ENCODE data around the gene CNTNAP2.
A peak's percentile ranks its signal among the peaks of the same experiment; 100 is the strongest.

CNTNAP2 gene

DNA sequence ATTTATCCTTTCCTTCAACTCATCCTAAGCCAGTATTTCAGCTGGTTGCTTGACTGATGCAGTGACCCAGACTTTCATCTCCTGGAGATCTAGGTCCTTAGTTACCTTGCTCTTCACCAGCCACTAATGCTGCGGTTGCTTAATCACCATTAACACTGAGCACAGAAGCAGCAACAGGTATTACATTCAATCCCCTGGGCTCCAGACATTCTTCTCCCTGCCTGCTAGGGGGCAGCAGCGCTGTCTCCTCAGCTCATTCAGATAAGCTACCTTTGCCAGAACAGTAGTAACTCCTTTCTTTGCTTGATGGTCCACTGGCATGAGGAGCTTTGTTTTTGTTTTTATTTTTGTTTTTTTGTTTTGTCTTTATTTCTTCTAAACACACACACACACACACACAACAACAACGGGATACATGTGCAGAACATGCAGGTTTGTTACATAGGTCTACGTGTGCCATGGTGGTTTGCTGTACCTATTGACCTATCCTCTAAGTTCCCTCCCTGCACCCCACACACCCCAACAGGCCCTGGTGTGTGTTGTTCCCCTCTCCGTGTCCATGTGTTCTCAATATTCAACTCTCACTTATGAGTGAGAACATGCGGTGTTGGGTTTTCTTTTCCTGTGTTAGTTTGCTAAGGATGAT is 1430.8 kb downstream of the CNTNAP2 start:
- H2AK5ac ChIP-seq (ENCODE audit: low read length) = no peak overlapping the region
- H4K8ac ChIP-seq (ENCODE audit: low read depth, low read length) = no peak overlapping the region
- no peak overlapping the region for H3K18ac ChIP-seq (ENCODE audit: low read length)
- H3K4ac ChIP-seq (ENCODE audit: low read depth, low read length) = no peak overlapping the region
- H3K4me1 ChIP-seq (ENCODE audit: control insufficient read depth, low read depth, low read length) = no peaks in the 10 kb centered on the region
- H3K9ac ChIP-seq (ENCODE audit: low read length) = no peak overlapping the region
- WGBS (ENCODE audit: extremely low coverage, insufficient coverage, low lambda C conversion rate) = no CpG with 5 or more reads among the region's 6 CpGs
- H3K27me3 ChIP-seq (ENCODE audit: insufficient read depth, low read length, poor library complexity) = no peaks in the 10 kb centered on the region
- no peak overlapping the region for H3K4me3 ChIP-seq (ENCODE audit: low read length)
- no peak overlapping the region for H2BK120ac ChIP-seq (ENCODE audit: low read depth, low read length)
- H3K56ac ChIP-seq (ENCODE audit: low read length) = no peak overlapping the region
- H3K4me2 ChIP-seq (ENCODE audit: low read length) = no peak overlapping the region
- H3K36me3 ChIP-seq (ENCODE audit: control insufficient read depth, insufficient read depth, low read length) = no peaks in the 10 kb centered on the region
- H2BK15ac ChIP-seq (replicated peaks; ENCODE audit: low read depth) = no peak overlapping the region
- no peaks in the 10 kb centered on the region for H3K79me1 ChIP-seq (ENCODE audit: low read length)
- no peak overlapping the region for H2BK5ac ChIP-seq (ENCODE audit: low read length)
- peak; percentile 87 for DNase-seq
- H3K79me2 ChIP-seq (ENCODE audit: control insufficient read depth, insufficient read depth, low read length) = no peaks in the 10 kb centered on the region
- H3K23ac ChIP-seq (ENCODE audit: low read length) = no peak overlapping the region
- no peak overlapping the region for H4K5ac ChIP-seq (ENCODE audit: low read length)
- H3K27ac ChIP-seq (ENCODE audit: low read depth, low read length) = no peak overlapping the region

DNA sequence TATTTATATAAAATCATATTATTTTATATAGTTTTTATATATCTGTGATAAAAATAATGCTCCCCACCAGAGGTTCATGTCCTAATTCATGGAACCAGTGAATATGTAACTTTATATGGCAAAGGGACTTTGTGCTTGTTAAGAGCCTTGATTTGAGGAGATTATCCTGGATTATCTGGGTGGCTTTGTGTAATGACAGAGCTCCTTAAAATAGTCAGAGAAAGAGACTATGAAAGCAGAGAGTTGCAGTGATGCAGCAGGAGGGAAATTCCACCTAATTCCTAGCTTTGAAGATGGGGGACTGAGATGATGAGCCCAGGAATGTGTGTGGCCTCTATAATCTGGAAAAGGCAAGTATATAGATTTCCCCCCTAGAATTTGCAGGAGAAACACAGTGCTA is 1439.7 kb downstream of the CNTNAP2 start:
- no peak for DNase-seq
- no peak overlapping the region for H4K8ac ChIP-seq (ENCODE audit: low read depth, low read length)
- H3K4me2 ChIP-seq (ENCODE audit: low read length) = no peak overlapping the region
- no peaks in the 10 kb centered on the region for H3K79me2 ChIP-seq (ENCODE audit: control insufficient read depth, insufficient read depth, low read length)
- no peak overlapping the region for H4K5ac ChIP-seq (ENCODE audit: low read length)
- H3K4me3 ChIP-seq (ENCODE audit: low read length) = no peak overlapping the region
- H2AK5ac ChIP-seq (ENCODE audit: low read length) = no peak overlapping the region
- no peak overlapping the region for H3K27ac ChIP-seq (ENCODE audit: low read depth, low read length)
- no peaks in the 10 kb centered on the region for H3K79me1 ChIP-seq (ENCODE audit: low read length)
- H3K56ac ChIP-seq (ENCODE audit: low read length) = no peak overlapping the region
- H3K4me1 ChIP-seq (ENCODE audit: control insufficient read depth, low read depth, low read length) = no peaks in the 10 kb centered on the region
- no peak overlapping the region for H3K9ac ChIP-seq (ENCODE audit: low read length)
- no peak overlapping the region for H3K23ac ChIP-seq (ENCODE audit: low read length)
- no peak overlapping the region for H2BK15ac ChIP-seq (replicated peaks; ENCODE audit: low read depth)
- H3K27me3 ChIP-seq (ENCODE audit: insufficient read depth, low read length, poor library complexity) = no peaks in the 10 kb centered on the region
- H3K18ac ChIP-seq (ENCODE audit: low read length) = no peak overlapping the region
- H2BK120ac ChIP-seq (ENCODE audit: low read depth, low read length) = no peak overlapping the region
- no peak overlapping the region for H3K4ac ChIP-seq (ENCODE audit: low read depth, low read length)
- no peaks in the 10 kb centered on the region for H3K36me3 ChIP-seq (ENCODE audit: control insufficient read depth, insufficient read depth, low read length)
- no peak overlapping the region for H2BK5ac ChIP-seq (ENCODE audit: low read length)

DNA sequence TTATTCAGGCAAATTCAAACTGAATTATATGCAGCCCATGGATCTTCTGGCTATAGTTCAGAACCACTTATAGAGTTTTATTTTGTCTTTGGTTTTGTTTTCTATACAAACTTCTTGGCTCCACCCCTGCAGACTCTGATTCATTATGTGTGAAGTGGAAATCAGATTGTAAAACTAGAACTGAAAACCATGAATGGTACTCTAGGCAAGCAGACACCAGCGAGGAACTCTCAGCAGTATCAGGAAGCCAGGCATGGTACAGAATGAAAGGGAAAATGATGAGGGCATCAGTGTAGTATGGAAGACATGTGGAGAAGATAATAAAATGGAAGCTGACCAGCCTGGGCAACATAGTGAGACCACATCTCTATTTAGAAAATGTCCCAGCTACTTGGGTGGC is 1447.1 kb downstream of the CNTNAP2 start:
- Histone ChIP-seq H3K27ac (ENCODE audit: low read depth, low read length) (no peak overlapping the region), H3K23ac (ENCODE audit: low read length) (no peak overlapping the region), H3K4me1 (ENCODE audit: control insufficient read depth, low read depth, low read length) (no peaks in the 10 kb centered on the region), H3K27me3 (ENCODE audit: insufficient read depth, low read length, poor library complexity) (no peaks in the 10 kb centered on the region), H2AK5ac (ENCODE audit: low read length) (no peak overlapping the region), H3K79me2 (ENCODE audit: control insufficient read depth, insufficient read depth, low read length) (no peaks in the 10 kb centered on the region), H3K4me3 (ENCODE audit: low read length) (no peak overlapping the region), H3K4me2 (ENCODE audit: low read length) (no peak overlapping the region), H3K79me1 (ENCODE audit: low read length) (no peaks in the 10 kb centered on the region), H2BK15ac (replicated peaks; ENCODE audit: low read depth) (no peak overlapping the region), H3K9ac (ENCODE audit: low read length) (no peak overlapping the region), H3K36me3 (ENCODE audit: control insufficient read depth, insufficient read depth, low read length) (no peaks in the 10 kb centered on the region), H4K5ac (ENCODE audit: low read length) (no peak overlapping the region), H4K8ac (ENCODE audit: low read depth, low read length) (no peak overlapping the region), H3K56ac (ENCODE audit: low read length) (no peak overlapping the region), H2BK120ac (ENCODE audit: low read depth, low read length) (no peak overlapping the region), H3K4ac (ENCODE audit: low read depth, low read length) (no peak overlapping the region), H3K18ac (ENCODE audit: low read length) (no peak overlapping the region), H2BK5ac (ENCODE audit: low read length) (no peak overlapping the region)
- WGBS (ENCODE audit: extremely low coverage, insufficient coverage, low lambda C conversion rate) = no CpG with 5 or more reads among the region's 1 CpG
- DNase-seq = no peak

DNA sequence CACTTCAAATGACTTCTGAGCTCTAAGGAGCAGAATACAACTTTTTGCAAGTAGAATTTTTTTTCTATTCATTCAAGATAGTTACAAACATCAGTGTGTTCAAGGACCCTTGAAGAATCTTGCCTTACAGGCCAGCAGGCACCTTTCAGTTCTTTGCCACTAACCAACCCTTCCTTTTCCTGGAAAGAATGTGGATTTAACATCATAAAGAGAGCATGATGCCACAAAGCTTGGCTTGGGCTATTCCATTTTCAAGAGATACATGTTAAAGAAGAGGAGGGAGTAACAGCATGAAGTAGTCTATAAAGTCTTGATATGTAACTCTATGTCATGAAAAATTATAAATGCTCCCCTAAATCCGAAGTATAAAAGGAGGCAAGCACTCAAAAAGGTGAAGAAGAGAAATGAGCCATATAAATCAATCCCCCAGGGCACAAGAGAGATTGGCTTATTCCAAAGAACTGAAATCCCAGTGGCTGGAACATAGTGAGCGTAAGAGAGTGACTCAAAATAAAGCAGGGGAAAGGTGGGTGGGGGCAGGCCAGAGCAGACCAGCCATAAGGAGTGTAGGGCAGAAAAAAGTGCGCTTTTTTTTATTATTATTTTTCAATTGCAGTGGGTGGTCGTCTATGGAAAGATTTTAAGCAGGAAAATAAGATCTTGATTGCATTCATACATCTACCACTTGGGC is 1448.3 kb downstream of the CNTNAP2 start:
- Histone ChIP-seq H2BK5ac (ENCODE audit: low read length) (no peak overlapping the region), H3K27ac (ENCODE audit: low read depth, low read length) (no peak overlapping the region), H3K9ac (ENCODE audit: low read length) (no peak overlapping the region), H4K5ac (ENCODE audit: low read length) (no peak overlapping the region), H2AK5ac (ENCODE audit: low read length) (no peak overlapping the region), H3K4ac (ENCODE audit: low read depth, low read length) (no peak overlapping the region), H3K4me3 (ENCODE audit: low read length) (no peak overlapping the region), H3K79me1 (ENCODE audit: low read length) (no peaks in the 10 kb centered on the region), H3K79me2 (ENCODE audit: control insufficient read depth, insufficient read depth, low read length) (no peaks in the 10 kb centered on the region), H3K23ac (ENCODE audit: low read length) (no peak overlapping the region), H2BK15ac (replicated peaks; ENCODE audit: low read depth) (no peak overlapping the region), H3K27me3 (ENCODE audit: insufficient read depth, low read length, poor library complexity) (no peaks in the 10 kb centered on the region), H3K4me1 (ENCODE audit: control insufficient read depth, low read depth, low read length) (no peaks in the 10 kb centered on the region), H3K4me2 (ENCODE audit: low read length) (no peak overlapping the region), H3K36me3 (ENCODE audit: control insufficient read depth, insufficient read depth, low read length) (no peaks in the 10 kb centered on the region), H2BK120ac (ENCODE audit: low read depth, low read length) (no peak overlapping the region), H3K56ac (ENCODE audit: low read length) (no peak overlapping the region), H4K8ac (ENCODE audit: low read depth, low read length) (no peak overlapping the region), H3K18ac (ENCODE audit: low read length) (no peak overlapping the region)
- no peak for DNase-seq
- no CpG with 5 or more reads among the region's 4 CpGs for WGBS (ENCODE audit: extremely low coverage, insufficient coverage, low lambda C conversion rate)

DNA sequence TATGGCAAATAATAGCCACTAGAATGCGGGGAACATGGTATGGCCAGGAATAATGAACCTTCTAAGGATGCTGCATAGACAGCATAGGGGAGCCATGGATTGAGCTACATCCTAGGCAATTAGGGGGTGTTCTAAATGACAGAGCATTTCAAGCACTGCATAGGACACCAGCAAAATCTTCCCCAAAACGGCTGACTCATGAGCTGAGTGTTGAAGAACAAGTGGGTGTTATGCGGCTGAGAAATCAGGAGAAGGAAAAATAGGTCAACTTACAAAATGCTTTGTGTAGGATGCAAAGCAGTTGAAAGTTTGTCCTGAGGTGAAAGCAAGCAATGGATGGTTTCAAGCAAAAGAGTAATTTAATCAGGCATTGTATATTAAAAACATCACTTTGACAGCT is 1450.4 kb downstream of the CNTNAP2 start:
- no peak overlapping the region for H3K27ac ChIP-seq (ENCODE audit: low read depth, low read length)
- H4K5ac ChIP-seq (ENCODE audit: low read length) = no peak overlapping the region
- no peak overlapping the region for H2BK120ac ChIP-seq (ENCODE audit: low read depth, low read length)
- no peak overlapping the region for H3K4me2 ChIP-seq (ENCODE audit: low read length)
- H3K18ac ChIP-seq (ENCODE audit: low read length) = no peak overlapping the region
- H3K56ac ChIP-seq (ENCODE audit: low read length) = no peak overlapping the region
- H2AK5ac ChIP-seq (ENCODE audit: low read length) = no peak overlapping the region
- no peaks in the 10 kb centered on the region for H3K4me1 ChIP-seq (ENCODE audit: control insufficient read depth, low read depth, low read length)
- no peak overlapping the region for H2BK15ac ChIP-seq (replicated peaks; ENCODE audit: low read depth)
- no peaks in the 10 kb centered on the region for H3K36me3 ChIP-seq (ENCODE audit: control insufficient read depth, insufficient read depth, low read length)
- no peaks in the 10 kb centered on the region for H3K27me3 ChIP-seq (ENCODE audit: insufficient read depth, low read length, poor library complexity)
- H3K79me2 ChIP-seq (ENCODE audit: control insufficient read depth, insufficient read depth, low read length) = no peaks in the 10 kb centered on the region
- H3K23ac ChIP-seq (ENCODE audit: low read length) = no peak overlapping the region
- DNase-seq = no peak
- no CpG with 5 or more reads among the region's 3 CpGs for WGBS (ENCODE audit: extremely low coverage, insufficient coverage, low lambda C conversion rate)
- no peak overlapping the region for H3K9ac ChIP-seq (ENCODE audit: low read length)
- H2BK5ac ChIP-seq (ENCODE audit: low read length) = no peak overlapping the region
- H3K4me3 ChIP-seq (ENCODE audit: low read length) = no peak overlapping the region
- H3K79me1 ChIP-seq (ENCODE audit: low read length) = no peaks in the 10 kb centered on the region
- no peak overlapping the region for H4K8ac ChIP-seq (ENCODE audit: low read depth, low read length)
- H3K4ac ChIP-seq (ENCODE audit: low read depth, low read length) = no peak overlapping the region
